BLaER1 (cell line): ENCODE data around the gene S100A11.
A peak's percentile ranks its signal among the peaks of the same experiment; 100 is the strongest.

Source experiments
- H3K27ac ChIP-seq: shearing (Covaris generic); formaldehyde crosslinking; 2 replicates; pipeline ENCODE4 v1.8.1; 2022
- H3K27me3 ChIP-seq: shearing (Covaris generic); formaldehyde crosslinking; 2 replicates; pipeline ENCODE4 v1.8.1; 2022
- H3K36me3 ChIP-seq: shearing (Covaris generic); formaldehyde crosslinking; 2 replicates; pipeline ENCODE4 v1.8.1; 2022
- H3K4me1 ChIP-seq: shearing (Covaris generic); formaldehyde crosslinking; 2 replicates; pipeline ENCODE4 v1.8.1; 2022
- H3K4me2 ChIP-seq: shearing (Covaris generic); formaldehyde crosslinking; 2 replicates; pipeline ENCODE4 v1.8.1; 2022
- H3K4me3 ChIP-seq: shearing (Covaris generic); formaldehyde crosslinking; 2 replicates; pipeline ENCODE4 v1.8.1; 2022
- H3K9ac ChIP-seq: shearing (Covaris generic); formaldehyde crosslinking; 2 replicates; pipeline ENCODE4 v1.8.1; 2022
- H3K9me3 ChIP-seq: shearing (Covaris generic); formaldehyde crosslinking; 2 replicates; pipeline ENCODE4 v1.8.1; 2022
- H4K20me1 ChIP-seq: shearing (Covaris generic); formaldehyde crosslinking; 2 replicates; pipeline ENCODE4 v1.8.1; 2022
- Cebpa-rat ChIP-seq: shearing (Covaris generic); IDR thresholded peaks from 2 replicates; pipeline ENCODE4 v1.8.1; 2022

S100A11 gene

GRCh38 chr1:151988405-151988923 lies 48.3 kb downstream of the S100A11 start:
- no peak overlapping the region for H3K9ac ChIP-seq
- H3K4me2 ChIP-seq: no peak overlapping the region
- H4K20me1 ChIP-seq: peaks cover 9% of the 10 kb centered on the region
- no peaks in the 10 kb centered on the region for H3K27me3 ChIP-seq
- 0 out of 2 replicates have a peak, but pooled peaks cover 3% of the 10 kb centered on the region for H3K36me3 ChIP-seq
- no peak overlapping the region for H3K27ac ChIP-seq
- no peak for TF ChIP-seq Cebpa-rat
- no peak overlapping the region for H3K4me3 ChIP-seq
- peaks cover 6% of the 10 kb centered on the region for H3K9me3 ChIP-seq
- peaks cover 73% of the 10 kb centered on the region for H3K4me1 ChIP-seq

- H4K20me1 ChIP-seq: peaks cover 1% of the 10 kb centered on the region
- H3K4me3 ChIP-seq: no peak overlapping the region
- H3K4me2 ChIP-seq: no peak overlapping the region
- H3K36me3 ChIP-seq: peaks cover 14% of the 10 kb centered on the region
- peaks cover 66% of the 10 kb centered on the region for H3K4me1 ChIP-seq
- TF ChIP-seq Cebpa-rat: no peak
- no peak overlapping the region for H3K27ac ChIP-seq
- H3K9me3 ChIP-seq: no peaks in the 10 kb centered on the region
- H3K27me3 ChIP-seq: no peaks in the 10 kb centered on the region
- no peak overlapping the region for H3K9ac ChIP-seq
Observed at GRCh38 chr1:151986501-151987190, 50.2 kb downstream of the S100A11 start.

GRCh38 chr1:151985768-151986167 lies 51.0 kb downstream of the S100A11 start:
- Histone ChIP-seq H3K27me3 (no peaks in the 10 kb centered on the region), H3K9me3 (no peaks in the 10 kb centered on the region), H3K4me3 (no peak overlapping the region), H4K20me1 (no peaks in the 10 kb centered on the region; the same call in 1 of the 2 replicates), H3K9ac (no peak overlapping the region), H3K27ac (no peak overlapping the region), H3K4me2 (peak overlapping the region; percentile 72), H3K36me3 (peaks cover 20% of the 10 kb centered on the region), H3K4me1 (peaks cover 64% of the 10 kb centered on the region)
- no peak for TF ChIP-seq Cebpa-rat

- no peak overlapping the region for H3K4me3 ChIP-seq
- H3K9ac ChIP-seq: no peak overlapping the region
- H4K20me1 ChIP-seq: no peaks in the 10 kb centered on the region
- H3K9me3 ChIP-seq: no peaks in the 10 kb centered on the region
- no peak for TF ChIP-seq Cebpa-rat
- H3K27me3 ChIP-seq: no peaks in the 10 kb centered on the region
- peaks cover 20% of the 10 kb centered on the region for H3K36me3 ChIP-seq
- peak overlapping the region; percentile 72 for H3K4me2 ChIP-seq
- peaks cover 64% of the 10 kb centered on the region for H3K4me1 ChIP-seq
- H3K27ac ChIP-seq: peak overlapping the region; percentile 33; the same call in 1 of the 2 replicates
Observed at GRCh38 chr1:151985270-151985669, 51.5 kb downstream of the S100A11 start.

GRCh38 chr1:151984313-151984956 lies 52.4 kb downstream of the S100A11 start:
- TF ChIP-seq Cebpa-rat: no peak
- Histone ChIP-seq H3K4me2 (peak overlapping the region; percentile 72), H3K9me3 (no peaks in the 10 kb centered on the region), H3K27me3 (no peaks in the 10 kb centered on the region), H3K27ac (peak overlapping the region; percentile 33), H4K20me1 (no peaks in the 10 kb centered on the region), H3K4me1 (peaks cover 62% of the 10 kb centered on the region), H3K9ac (peak overlapping the region; percentile 15; the same call in 1 of the 2 replicates), H3K4me3 (no peak overlapping the region; the same call in 1 of the 2 replicates), H3K36me3 (peaks cover 20% of the 10 kb centered on the region)
